ENCODE data around the gene TBC1D22A. TPM values are rescaled to one million over a fixed set of nuclear protein-coding genes. Genes with fewer than 3 reads are reported as not detected.

TBC1D22A gene
- total and polyA plus RNA-seq, 9 of the 15 experiments (the other 6 are each of a cell fraction or from before 2014, with no cell fraction given): 0.20 to 11.5 (median 5.2) TPM

GRCh38 chr22:47130883-47131631, 368.6 kb downstream of the TBC1D22A start (continued):
- TF ChIP-seq, protein P1, sequence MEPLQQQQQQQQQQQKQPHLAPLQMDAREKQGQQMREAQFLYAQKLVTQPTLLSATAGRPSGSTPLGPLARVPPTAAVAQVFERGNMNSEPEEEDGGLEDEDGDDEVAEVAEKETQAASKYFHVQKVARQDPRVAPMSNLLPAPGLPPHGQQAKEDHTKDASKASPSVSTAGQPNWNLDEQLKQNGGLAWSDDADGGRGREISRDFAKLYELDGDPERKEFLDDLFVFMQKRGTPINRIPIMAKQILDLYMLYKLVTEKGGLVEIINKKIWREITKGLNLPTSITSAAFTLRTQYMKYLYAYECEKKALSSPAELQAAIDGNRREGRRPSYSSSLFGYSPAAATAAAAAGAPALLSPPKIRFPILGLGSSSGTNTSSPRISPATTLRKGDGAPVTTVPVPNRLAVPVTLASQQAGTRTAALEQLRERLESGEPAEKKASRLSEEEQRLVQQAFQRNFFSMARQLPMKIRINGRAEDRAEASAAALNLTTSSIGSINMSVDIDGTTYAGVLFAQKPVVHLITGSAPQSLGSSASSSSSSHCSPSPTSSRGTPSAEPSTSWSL (CRISPR knock-in tag; IDR thresholded peaks at IDR 0.05; ENCODE audit: borderline replicate concordance): no peak
- TF ChIP-seq ZNF766 (CRISPR knock-in tag; conservative IDR thresholded peaks at IDR 0.05) (no peak), ESRRA (IDR thresholded peaks at IDR 0.05; ENCODE audit: borderline replicate concordance, low read depth) (no peak), KLF1 (tag; IDR thresholded peaks at IDR 0.05) (no peak), ARID2 (IDR thresholded peaks at IDR 0.05) (no peak), MED1 (CRISPR knock-in tag; IDR thresholded peaks at IDR 0.05; ENCODE audit: borderline replicate concordance) (no peak)
- TF ChIP-seq, protein P2, sequence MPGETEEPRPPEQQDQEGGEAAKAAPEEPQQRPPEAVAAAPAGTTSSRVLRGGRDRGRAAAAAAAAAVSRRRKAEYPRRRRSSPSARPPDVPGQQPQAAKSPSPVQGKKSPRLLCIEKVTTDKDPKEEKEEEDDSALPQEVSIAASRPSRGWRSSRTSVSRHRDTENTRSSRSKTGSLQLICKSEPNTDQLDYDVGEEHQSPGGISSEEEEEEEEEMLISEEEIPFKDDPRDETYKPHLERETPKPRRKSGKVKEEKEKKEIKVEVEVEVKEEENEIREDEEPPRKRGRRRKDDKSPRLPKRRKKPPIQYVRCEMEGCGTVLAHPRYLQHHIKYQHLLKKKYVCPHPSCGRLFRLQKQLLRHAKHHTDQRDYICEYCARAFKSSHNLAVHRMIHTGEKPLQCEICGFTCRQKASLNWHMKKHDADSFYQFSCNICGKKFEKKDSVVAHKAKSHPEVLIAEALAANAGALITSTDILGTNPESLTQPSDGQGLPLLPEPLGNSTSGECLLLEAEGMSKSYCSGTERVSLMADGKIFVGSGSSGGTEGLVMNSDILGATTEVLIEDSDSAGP (CRISPR knock-in tag; IDR thresholded peaks at IDR 0.05): no peak

All from K562 (cell line).